Rectal smooth muscle tissue (tissue), 1 donor: Measurements from ENCODE around the gene NUDT1.
"Not testable (repeated sequence)": the region's sequence is repeated elsewhere in the genome, so short reads cannot be mapped to it uniquely, and the experiment has no call there.

Experiments
- H3K27ac ChIP-seq: one replicate; pipeline ENCODE4 v1.7.0; 2013; ENCODE audit warnings: low read depth, low read length, inconsistent platforms
- H3K27me3 ChIP-seq: one replicate; pipeline ENCODE4 v1.7.0; 2013; ENCODE audit warnings: low read length; ENCODE audit not compliant: control insufficient read depth, insufficient read depth
- H3K36me3 ChIP-seq: one replicate; pipeline ENCODE4 v1.7.0; 2013; ENCODE audit warnings: low read length; ENCODE audit not compliant: control insufficient read depth, insufficient read depth
- H3K4me1 ChIP-seq: one replicate; pipeline ENCODE4 v1.7.0; 2013; ENCODE audit warnings: low read length; ENCODE audit not compliant: control insufficient read depth, insufficient read depth
- H3K4me3 ChIP-seq: one replicate; pipeline ENCODE4 v1.7.0; 2013; ENCODE audit warnings: low read length
- H3K9ac ChIP-seq: one replicate; pipeline ENCODE4 v1.7.0; 2013; ENCODE audit warnings: low read length

NUDT1 gene

DNA sequence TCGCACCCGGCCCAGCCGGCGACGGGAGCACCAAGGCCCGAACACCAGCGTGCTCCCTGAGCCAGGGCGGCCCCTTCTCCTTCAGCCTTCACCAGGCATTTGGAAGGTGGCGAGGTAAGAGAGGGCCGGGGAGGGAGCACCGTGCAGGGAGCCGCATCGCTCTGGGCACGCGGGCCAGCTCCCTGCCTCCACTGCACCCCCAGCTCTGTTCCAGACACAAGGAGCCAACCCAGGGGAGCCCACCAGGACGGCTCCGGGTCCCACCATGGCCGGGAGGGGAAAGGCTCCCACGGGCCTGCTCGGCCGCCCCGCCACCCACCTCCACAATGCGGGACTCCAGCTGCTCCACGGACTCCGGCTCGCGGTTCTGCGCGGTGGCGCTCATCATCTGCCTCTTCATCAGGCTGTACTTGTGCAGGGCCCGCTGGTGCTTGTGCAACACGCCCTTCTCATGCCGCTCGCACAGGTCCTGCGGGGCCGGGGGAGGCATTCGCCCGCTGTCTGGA is 15.1 kb downstream of the NUDT1 start:
- no peak overlapping the region for H3K4me3 ChIP-seq
- H3K9ac ChIP-seq, result no peak overlapping the region
- no peaks in the 10 kb centered on the region for H3K27me3 ChIP-seq
- no peaks in the 10 kb centered on the region for H3K4me1 ChIP-seq
- peaks cover 15% of the 10 kb centered on the region for H3K36me3 ChIP-seq
- H3K27ac ChIP-seq, result no peak overlapping the region

GRCh38 chr7:2257651-2258050 is 15.6 kb downstream of the NUDT1 start:
- H3K9ac ChIP-seq, result no peak overlapping the region
- H3K36me3 ChIP-seq, result peaks cover 15% of the 10 kb centered on the region
- no peaks in the 10 kb centered on the region for H3K27me3 ChIP-seq
- H3K27ac ChIP-seq, result no peak overlapping the region
- H3K4me1 ChIP-seq, result no peaks in the 10 kb centered on the region
- no peak overlapping the region for H3K4me3 ChIP-seq

DNA sequence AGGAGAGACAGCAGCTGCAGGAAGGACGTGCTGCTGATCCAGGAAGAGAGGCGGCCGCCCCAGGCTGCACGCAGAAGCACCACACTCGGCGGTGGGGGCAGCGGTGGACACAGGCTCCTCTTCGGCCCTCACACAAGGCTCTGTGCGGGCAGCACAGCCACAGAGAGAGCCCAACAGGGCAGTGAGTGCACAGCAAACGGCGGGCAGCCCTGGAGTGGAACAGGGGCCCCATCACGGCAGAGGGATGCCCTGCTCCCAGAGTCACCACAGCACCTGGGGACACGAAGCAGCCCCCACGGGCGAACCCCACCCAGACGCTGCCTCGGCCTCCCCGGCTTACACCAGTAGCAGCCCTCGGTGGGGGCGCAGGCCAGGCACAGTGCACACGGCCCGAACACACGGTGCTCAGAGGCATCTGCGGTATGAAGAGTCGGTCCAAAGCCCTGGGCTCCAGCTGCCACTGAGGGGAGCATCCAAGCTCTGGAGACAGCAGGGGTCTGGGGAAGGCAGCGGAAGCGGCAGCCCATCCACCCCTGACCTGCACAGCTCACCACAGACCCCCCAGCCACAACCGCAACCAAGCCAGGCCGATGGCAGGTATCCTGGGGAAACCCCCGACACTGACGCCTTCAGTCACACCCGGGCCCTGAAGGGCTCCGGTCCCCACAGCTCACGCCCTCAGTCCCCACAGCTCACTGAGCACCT is 16.8 kb downstream of the NUDT1 start:
- H3K27me3 ChIP-seq, result no peaks in the 10 kb centered on the region
- no peaks in the 10 kb centered on the region for H3K4me1 ChIP-seq
- H3K27ac ChIP-seq, result no peak overlapping the region
- H3K4me3 ChIP-seq, result no peak overlapping the region
- peaks cover 10% of the 10 kb centered on the region for H3K36me3 ChIP-seq
- H3K9ac ChIP-seq, result no peak overlapping the region

GRCh38 chr7:2259480-2259879 is 17.5 kb downstream of the NUDT1 start:
- H3K27ac ChIP-seq, result no peak overlapping the region

DNA sequence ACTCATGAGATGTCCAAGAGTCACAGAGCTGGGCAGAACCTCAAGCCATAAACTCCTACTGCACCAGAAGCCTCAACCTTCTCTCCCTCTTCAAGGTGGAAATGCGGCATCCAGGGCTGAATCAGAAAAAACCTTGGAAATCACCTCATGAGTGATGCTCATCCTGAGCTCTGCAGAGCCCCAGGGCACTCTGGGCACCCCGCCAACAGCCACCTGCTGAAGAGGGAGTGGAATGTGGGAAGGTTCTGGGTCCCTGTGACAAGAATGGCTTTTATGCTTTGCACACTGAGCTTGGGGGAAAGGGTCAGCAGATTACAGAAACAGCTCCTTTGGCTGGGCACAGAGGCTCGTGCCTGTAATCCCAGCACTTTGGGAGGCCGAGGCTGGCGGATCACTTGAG is 18.8 kb downstream of the NUDT1 start:
- H3K4me3 ChIP-seq, result no peak overlapping the region
- no peak overlapping the region for H3K9ac ChIP-seq
- no peaks in the 10 kb centered on the region for H3K4me1 ChIP-seq
- H3K27ac ChIP-seq, result no peak overlapping the region
- peaks cover 3% of the 10 kb centered on the region for H3K36me3 ChIP-seq
- H3K27me3 ChIP-seq, result no peaks in the 10 kb centered on the region

More at GRCh38 chr7:2259480-2259879, 17.5 kb downstream of the NUDT1 start:
- Histone ChIP-seq H3K36me3 (peaks cover 12% of the 10 kb centered on the region), H3K9ac (no peak overlapping the region), H3K27me3 (no peaks in the 10 kb centered on the region), H3K4me1 (no peaks in the 10 kb centered on the region), H3K4me3 (no peak overlapping the region)

GRCh38 chr7:2261611-2262010 is 19.6 kb downstream of the NUDT1 start:
- Histone ChIP-seq H3K9ac (no peak overlapping the region), H3K27ac (no peak overlapping the region), H3K4me3 (no peak overlapping the region), H3K27me3 (no peaks in the 10 kb centered on the region), H3K36me3 (peaks cover 3% of the 10 kb centered on the region), H3K4me1 (no peaks in the 10 kb centered on the region)

GRCh38 chr7:2263176-2263575 is 21.1 kb downstream of the NUDT1 start:
- Histone ChIP-seq H3K36me3 (peaks cover 3% of the 10 kb centered on the region), H3K27ac (no peak overlapping the region), H3K4me3 (no peak overlapping the region), H3K4me1 (no peaks in the 10 kb centered on the region), H3K27me3 (no peaks in the 10 kb centered on the region), H3K9ac (no peak overlapping the region)

- H3K27ac ChIP-seq, result no peak overlapping the region
- H3K4me3 ChIP-seq, result no peak overlapping the region
- H3K4me1 ChIP-seq, result no peaks in the 10 kb centered on the region
- peaks cover 3% of the 10 kb centered on the region for H3K36me3 ChIP-seq
- no peaks in the 10 kb centered on the region for H3K27me3 ChIP-seq
- no peak overlapping the region for H3K9ac ChIP-seq
Measured at GRCh38 chr7:2264158-2264557, 22.1 kb downstream of the NUDT1 start.

GRCh38 chr7:2266911-2267310 is 24.9 kb downstream of the NUDT1 start:
- Histone ChIP-seq H3K27ac (no peak overlapping the region), H3K36me3 (peaks cover 7% of the 10 kb centered on the region), H3K9ac (no peak overlapping the region), H3K4me1 (no peaks in the 10 kb centered on the region), H3K4me3 (no peak overlapping the region), H3K27me3 (no peaks in the 10 kb centered on the region)

- H3K36me3 ChIP-seq, H3K9ac ChIP-seq, H3K27ac ChIP-seq: not testable (repeated sequence)
Measured at GRCh38 chr7:2269089-2269990, 27.3 kb downstream of the NUDT1 start.

DNA sequence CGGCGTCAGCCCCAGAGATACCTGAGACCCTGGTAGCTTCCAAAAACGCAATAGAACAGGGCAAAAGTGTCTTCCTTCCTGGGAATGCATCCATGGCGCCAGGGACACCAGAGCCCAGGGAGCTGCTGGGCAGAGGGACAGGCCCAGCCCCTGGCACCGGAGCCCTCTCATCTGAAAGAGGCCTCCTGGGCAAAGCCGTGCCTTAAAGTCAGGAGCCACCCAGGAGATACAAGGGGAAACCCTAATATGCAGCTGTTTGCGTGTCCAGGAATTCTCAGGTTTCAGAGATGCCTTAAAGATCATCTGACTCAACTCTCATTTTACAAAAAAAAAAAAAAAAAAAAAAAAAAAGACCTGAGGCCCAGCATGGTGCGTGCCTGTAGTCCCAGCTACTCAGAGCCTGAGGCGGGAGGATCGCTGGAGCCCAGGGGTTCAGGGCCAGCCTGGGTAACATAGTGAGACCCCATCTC is 28.0 kb downstream of the NUDT1 start:
- Histone ChIP-seq H3K9ac (no peak overlapping the region), H3K27ac (no peak overlapping the region)

More at GRCh38 chr7:2269089-2269990, 27.3 kb downstream of the NUDT1 start:
- H3K4me1 ChIP-seq, H3K27me3 ChIP-seq, H3K4me3 ChIP-seq: not testable (repeated sequence)

GRCh38 chr7:2270495-2270894 is 28.5 kb downstream of the NUDT1 start:
- H3K36me3 ChIP-seq, result peaks cover 9% of the 10 kb centered on the region
- no peak overlapping the region for H3K4me3 ChIP-seq
- no peaks in the 10 kb centered on the region for H3K27me3 ChIP-seq
- H3K9ac ChIP-seq, result no peak overlapping the region
- H3K27ac ChIP-seq, result no peak overlapping the region
- H3K4me1 ChIP-seq, result no peaks in the 10 kb centered on the region

More for the DNA sequence above, 28.0 kb downstream of the NUDT1 start:
- Histone ChIP-seq H3K4me1 (no peaks in the 10 kb centered on the region), H3K27me3 (no peaks in the 10 kb centered on the region), H3K4me3 (no peak overlapping the region), H3K36me3 (peaks cover 8% of the 10 kb centered on the region)
